NCI-H2081 treated with DMSO at 0.1 percent for 48 hours (cell line): ENCODE data around the gene SPTBN5.
"Not testable (repeated sequence)": the region's sequence is repeated elsewhere in the genome, so short reads cannot be mapped to it uniquely, and the experiment has no call there.

Source experiments
- DNase-seq: peaks from one replicate; lab custom pipeline; 2025; lab: John Stamatoyannopoulos, UW

Gene SPTBN5

DNA sequence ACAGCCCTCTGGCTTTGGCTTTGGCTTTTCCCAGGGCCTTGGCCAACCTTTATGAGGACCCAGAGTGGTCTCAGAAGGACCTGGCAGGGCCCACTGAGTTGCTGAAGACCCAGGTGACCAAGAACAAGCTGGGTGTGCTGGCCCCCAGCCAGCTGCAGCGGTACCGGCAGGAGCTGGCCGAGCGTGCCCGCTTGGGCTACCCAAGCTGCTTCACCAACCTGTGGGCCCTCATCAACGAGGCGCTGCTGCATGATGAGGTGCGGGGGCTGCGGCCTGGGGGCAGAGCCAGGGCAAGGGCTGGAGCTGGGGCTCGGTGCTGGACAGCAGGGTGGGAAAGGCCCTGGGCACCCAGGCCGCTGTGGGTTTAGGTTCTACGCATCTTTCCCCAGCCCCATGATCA is 49.0 kb downstream of the SPTBN5 start:
- DNase-seq, result no peak

GRCh38 chr15:41843571-41843970 is 50.3 kb downstream of the SPTBN5 start:
- DNase-seq, result no peak

DNA sequence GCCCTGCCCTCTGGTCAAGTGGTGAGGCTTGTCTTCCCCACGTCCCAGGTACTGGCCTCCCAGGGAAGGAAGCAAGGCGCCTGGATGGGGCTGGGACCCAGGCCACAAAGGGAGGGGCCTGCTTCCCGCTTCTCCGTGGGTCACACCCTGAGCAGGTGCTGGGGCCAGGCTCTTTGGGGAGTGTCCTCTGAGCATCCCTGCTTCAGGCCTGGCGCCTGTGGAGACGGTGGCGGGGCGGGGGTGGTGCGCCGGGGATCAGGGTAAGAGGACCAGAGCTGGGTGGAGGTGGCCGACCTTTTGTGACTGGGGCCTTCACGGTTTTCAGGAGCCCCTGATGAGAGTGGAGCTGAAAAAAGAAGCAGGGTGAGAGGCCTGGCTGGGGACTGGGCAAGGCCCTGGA is 51.6 kb downstream of the SPTBN5 start:
- DNase-seq, result no peak

DNA sequence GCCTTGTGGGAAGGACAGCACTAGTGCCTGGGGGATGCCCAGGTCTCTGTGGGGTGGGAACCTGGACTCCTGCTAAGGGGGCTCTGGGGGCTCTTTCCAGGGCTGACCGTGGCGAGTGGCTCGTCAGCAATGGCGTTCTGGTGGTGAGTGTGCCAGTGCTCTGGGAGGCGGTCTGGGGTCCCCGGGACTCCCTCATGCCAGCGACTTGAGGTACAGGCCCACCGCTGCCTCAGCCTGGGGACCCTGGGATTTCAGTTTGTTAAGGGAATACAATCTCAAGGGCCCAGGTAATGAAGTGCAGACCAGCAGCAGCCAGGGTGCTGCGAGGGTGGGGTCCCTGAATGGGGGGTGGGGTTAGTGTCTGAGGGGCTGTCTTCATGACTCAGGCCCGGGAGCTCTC is 52.7 kb downstream of the SPTBN5 start:
- DNase-seq, result no peak

DNA sequence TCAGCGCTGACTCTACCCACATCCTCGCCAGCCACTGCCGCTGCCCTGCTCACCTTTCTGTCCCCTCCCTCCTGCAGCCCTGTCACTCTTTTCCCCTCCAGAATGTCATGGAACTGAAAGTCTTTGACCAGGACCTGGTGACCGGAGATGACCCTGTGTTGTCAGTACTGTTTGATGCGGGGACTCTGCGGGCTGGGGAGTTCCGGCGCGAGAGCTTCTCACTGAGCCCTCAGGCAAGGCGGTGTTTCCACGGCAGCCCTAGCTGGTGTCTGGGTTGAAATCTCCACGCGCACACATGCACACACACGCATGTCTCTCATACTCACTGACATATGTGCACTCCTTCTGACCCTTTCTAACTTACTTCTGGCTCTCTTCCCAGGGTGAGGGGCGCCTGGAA is 53.2 kb downstream of the SPTBN5 start:
- DNase-seq, result no peak

DNA sequence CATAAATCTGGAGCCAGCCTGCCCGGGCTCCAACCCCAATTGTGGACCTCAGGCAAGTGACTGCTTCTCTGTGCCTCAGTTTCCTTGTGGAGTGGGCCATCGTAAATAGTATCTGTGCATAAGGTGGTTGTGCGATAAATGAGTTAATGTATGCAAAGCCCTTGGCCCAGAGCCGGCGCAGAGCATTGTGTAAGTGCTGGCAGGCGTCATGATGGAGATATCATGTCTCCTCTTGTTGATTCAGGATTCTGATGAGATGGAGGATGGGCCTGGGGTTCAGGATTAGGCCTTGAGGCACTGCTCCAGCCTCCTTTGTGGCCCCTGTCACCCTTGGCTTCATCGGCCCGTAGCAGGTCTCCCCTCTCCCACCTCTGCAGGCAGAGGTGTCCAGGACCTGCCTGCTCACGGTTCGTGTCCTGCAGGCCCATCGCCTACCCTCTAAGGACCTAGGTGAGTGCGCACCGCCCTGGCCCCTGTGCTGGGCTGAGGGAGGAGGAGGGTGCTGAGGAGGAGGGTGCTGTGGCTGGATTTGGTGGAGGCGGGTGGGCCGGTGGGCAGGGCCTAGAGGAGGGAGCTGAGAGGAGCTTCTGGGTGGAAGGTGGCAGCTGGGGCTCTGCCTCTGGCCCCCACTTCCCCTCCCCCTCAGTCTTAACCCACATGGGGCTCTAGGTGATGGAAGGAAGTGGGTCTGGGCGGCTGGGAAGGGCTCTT is 53.9 kb downstream of the SPTBN5 start:
- DNase-seq, result no peak

GRCh38 chr15:41838400-41838897 is 55.4 kb downstream of the SPTBN5 start, which contains the start of gene PLA2G4B:
PLA2G4B (plus strand) TSS chr15:41838847; CDS start chr15:41838914, 67 bp downstream.
- no peak for DNase-seq

- no peak for DNase-seq
Observed at GRCh38 chr15:41836713-41837454, 57.0 kb downstream of the SPTBN5 start.

DNA sequence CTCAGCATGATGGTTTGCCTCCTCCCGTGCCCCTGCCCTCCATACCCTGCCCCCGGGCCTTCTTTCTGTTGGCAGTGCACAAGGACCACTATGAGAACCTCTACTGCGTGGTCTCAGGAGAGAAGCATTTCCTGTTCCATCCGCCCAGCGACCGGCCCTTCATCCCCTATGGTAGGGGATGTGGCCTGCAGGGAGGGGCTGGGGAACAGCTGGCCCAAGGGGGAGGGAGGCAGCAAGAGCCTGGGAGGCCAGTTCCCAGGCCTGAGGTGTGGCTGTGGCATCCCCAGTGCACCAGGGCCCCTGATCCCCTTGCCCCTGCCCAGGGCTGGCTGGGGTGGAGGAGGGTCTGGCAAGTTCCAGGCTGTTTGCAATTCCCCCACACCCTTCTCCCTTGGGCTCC is 57.8 kb downstream of the SPTBN5 start:
- no peak for DNase-seq

DNA sequence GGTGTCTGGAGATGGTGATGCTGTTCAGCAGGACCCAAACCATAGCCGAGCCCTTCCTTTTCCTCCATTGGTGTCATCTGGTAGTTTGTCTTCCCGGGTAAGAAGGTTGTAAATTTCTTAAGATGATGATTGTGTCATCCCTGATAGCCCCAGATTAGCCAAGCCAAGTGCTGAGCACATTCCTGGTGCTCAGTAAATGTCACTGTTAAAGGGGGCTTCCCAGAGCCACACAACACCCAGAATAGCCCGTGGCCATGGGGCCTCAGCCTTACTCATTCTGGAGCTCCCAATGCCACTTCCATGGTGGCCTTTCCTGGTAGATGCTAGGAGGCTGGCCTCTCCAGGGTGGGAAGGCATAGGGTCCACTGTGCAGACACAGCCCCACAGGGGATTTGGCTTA is 59.8 kb downstream of the SPTBN5 start:
- DNase-seq, result no peak

GRCh38 chr15:41832875-41833274 is 61.0 kb downstream of the SPTBN5 start:
- DNase-seq, result no peak

DNA sequence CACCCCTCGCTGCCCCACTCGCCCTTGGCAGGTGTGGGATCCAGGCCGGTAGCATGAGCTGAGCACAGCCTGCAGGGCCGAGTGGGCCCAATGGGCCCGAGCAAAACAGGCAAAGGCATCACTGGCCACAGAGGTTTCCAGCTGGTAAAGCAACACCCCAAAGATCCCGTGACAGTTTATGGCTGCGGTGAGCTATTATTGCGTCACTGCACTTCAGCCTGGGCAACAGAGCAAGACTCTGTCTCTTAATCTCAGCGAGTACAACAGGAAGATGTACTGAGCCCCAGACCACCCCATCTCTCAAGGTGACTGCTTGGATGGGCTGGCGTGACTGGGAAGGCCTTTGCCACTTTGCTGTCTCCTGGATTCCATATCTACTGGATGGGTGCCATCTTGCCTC is 61.6 kb downstream of the SPTBN5 start:
- no peak for DNase-seq

- not testable (repeated sequence) for DNase-seq
Observed at GRCh38 chr15:41831291-41831690, 62.6 kb downstream of the SPTBN5 start.

- no peak for DNase-seq
Observed at GRCh38 chr15:41829959-41830646, 63.8 kb downstream of the SPTBN5 start.

DNA sequence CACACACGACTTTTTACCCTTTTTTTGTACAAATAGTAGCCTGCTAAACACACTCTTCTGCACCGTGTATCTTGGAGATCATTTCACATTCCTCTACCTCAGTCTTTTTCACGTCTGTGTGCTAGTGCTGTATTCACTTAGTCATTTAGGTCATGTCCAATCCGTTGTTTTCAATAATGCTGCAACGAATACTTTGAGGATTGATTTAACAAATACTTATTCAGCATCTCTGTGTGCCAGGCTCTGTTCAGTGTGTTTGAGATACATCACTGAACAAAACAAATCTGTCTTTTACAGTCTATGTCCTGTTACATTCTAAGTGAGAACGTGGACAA is 65.1 kb downstream of the SPTBN5 start:
- DNase-seq, result no peak

DNA sequence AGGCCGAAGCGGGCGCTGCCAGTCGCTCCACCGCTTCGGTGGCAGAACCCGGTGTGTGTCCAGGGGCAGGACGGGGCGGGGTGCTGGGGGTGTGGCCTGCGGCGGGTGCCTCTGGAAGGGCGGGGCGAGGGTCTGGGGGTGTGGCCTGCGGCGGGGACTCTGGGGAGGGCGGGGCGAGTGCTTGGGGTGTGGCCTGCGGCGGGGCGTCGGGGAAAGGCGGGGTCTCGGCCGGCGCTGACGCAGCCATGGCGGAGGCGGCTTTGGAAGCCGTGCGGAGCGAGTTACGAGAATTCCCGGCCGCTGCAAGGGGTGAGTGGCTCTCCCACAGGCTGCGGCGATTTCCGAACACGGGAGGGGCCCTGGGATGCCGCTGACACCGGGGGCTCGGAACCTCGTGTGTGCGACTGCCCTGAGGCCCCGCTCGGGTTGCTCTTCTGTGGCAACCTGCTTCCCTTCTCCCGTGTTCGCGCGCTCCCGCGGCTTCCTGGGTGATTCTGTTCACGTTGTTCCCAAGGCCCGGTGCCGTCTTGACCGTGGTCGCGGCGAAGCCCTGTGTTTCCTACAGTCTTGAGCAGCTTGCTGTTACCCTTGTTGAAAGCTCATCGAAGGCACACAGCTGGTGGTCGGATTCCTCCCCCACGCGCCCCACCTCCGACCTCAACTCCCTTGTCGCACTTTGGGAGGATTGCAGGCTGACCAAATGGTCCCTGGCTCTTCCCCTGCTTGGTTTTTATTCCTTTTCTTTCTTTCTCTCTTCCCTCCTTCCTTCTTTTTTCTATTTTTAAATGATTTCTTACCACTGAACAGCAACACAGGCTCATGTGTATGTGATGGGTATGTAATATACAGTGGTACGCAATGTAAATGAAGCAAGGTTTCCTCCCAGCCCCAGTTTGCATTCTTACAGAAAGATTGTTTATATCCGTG is 65.7 kb downstream of the SPTBN5 start, which contains the start of gene JMJD7:
Gene JMJD7 (plus strand): TSS at position 213 of the 927 bp plus-strand sequence. CDS start 33 bp downstream, at position 246.
- DNase-seq, result no peak

- no peak for DNase-seq
Observed at GRCh38 chr15:41827290-41827879, 66.5 kb downstream of the SPTBN5 start.

DNA sequence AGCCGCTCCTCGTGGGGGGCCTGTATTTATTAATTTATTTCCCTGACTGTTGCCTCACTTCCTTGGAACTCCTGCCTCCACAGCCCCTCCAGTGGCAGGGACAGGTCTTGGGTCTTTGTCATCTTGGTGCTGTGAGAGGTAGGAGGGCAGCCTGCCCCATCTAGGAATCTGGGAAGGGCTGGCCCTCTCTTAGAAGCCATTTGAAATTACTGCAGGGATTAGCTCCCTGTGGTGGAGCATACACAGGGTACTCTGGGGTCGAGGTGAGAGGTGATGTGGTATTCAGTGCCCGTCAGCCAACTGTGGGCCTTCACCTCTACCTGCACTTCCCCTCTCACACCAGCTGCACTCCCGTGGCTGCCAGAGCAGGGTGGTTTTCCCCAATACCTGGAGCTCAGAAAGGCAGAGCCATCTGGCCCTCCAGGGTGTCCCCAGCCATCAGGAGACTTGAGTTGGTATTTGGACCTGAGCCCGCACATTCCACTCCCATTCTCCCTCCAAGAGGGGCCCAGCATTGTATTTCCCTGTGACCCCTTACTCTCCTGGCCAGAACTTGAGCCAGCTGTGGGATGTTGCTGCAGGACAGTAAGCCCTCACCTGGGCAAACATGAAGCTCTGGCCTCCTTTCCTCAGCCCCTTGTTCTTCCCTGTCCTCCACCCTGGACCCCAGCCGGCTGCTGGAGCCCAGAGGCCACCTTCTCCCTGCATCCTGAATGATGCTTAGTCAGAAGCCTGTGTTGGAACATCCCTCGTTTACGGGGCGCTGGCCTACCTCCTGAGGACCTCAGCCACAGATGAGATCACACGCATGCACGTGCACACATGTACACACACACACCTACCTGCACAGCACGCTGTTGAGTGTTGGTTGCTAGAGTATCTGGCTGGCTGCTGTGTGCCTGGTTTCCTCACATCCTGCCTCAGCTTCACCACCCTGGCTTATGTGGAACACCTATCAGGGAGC is 68.0 kb downstream of the SPTBN5 start:
- DNase-seq, result no peak

- no peak for DNase-seq
Observed at GRCh38 chr15:41825145-41825544, 68.7 kb downstream of the SPTBN5 start.
